ENCODE data around the gene APLP2. TPM values are rescaled to one million over a fixed set of nuclear protein-coding genes. Genes with fewer than 3 reads are reported as not detected.

APLP2 gene
- total and polyA plus RNA-seq, 4 donors: 235 to 532 (median 524) TPM

- 55 to 57% methylated on average over 3 of the region's 3 CpGs for WGBS, 2 donors
- no peak for DNase-seq
- ATAC-seq (ENCODE audit: insufficient read depth, low FRiP score): no peak
- H3K4me3 ChIP-seq: no peak overlapping the region
- H3K27me3 ChIP-seq (ENCODE audit: control insufficient read depth in 3 of 3, insufficient read depth in 3 of 3, low read length in 2 of 3): no peaks in the 10 kb centered on the region
- TF ChIP-seq, protein P1, sequence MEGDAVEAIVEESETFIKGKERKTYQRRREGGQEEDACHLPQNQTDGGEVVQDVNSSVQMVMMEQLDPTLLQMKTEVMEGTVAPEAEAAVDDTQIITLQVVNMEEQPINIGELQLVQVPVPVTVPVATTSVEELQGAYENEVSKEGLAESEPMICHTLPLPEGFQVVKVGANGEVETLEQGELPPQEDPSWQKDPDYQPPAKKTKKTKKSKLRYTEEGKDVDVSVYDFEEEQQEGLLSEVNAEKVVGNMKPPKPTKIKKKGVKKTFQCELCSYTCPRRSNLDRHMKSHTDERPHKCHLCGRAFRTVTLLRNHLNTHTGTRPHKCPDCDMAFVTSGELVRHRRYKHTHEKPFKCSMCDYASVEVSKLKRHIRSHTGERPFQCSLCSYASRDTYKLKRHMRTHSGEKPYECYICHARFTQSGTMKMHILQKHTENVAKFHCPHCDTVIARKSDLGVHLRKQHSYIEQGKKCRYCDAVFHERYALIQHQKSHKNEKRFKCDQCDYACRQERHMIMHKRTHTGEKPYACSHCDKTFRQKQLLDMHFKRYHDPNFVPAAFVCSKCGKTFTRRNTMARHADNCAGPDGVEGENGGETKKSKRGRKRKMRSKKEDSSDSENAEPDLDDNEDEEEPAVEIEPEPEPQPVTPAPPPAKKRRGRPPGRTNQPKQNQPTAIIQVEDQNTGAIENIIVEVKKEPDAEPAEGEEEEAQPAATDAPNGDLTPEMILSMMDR (IDR thresholded peaks at IDR 0.05; ENCODE audit: control extremely low read depth, extremely low read depth): no peak
- H3K36me3 ChIP-seq (ENCODE audit: control insufficient read depth in 4 of 4, insufficient read depth in 4 of 4, low read length in 4 of 4): no peaks in the 10 kb centered on the region
- no peak overlapping the region for H3K27ac ChIP-seq (ENCODE audit: low read depth in 1 of 2, low read length in 1 of 2)
- no peaks in the 10 kb centered on the region for H3K9me3 ChIP-seq (ENCODE audit: control insufficient read depth in 4 of 4, insufficient read depth in 3 of 4, low read length in 3 of 4)
- no peak overlapping the region for H3K9ac ChIP-seq (ENCODE audit: insufficient read depth in 1 of 2, low read length in 2 of 2)
- no peaks in the 10 kb centered on the region for H3K4me1 ChIP-seq (ENCODE audit: control insufficient read depth in 5 of 5, insufficient read depth in 5 of 5, low read length in 5 of 5)
These were observed 40.6 kb upstream of the APLP2 start for GRCh38 chr11:130029137-130029536.

DNA sequence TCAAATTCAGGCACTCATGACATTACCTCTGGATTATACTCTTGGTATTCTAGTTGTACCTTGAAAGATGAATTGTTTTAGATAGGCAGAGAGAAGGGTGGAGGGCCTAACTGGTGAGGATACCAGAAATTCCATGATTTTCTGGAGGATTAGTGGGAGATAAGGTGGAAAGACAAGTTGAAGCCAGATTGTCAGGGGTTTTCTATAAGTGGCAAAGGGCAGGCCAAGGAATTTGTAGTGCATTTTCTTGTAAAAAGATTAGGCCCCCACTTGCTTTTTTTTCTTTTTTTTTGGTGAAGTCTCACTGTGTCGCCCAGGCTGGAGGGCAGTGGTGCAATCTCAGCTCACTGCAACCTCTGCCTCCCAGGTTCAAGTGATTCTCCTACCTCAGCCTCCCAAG is 38.6 kb upstream of the APLP2 start:
- TF ChIP-seq, protein P1 (IDR thresholded peaks at IDR 0.05; ENCODE audit: control extremely low read depth, extremely low read depth): no peak
- no peak overlapping the region for H3K9ac ChIP-seq (ENCODE audit: insufficient read depth in 1 of 2, low read length in 2 of 2)
- H3K36me3 ChIP-seq (ENCODE audit: control insufficient read depth in 4 of 4, insufficient read depth in 4 of 4, low read length in 4 of 4): no peaks in the 10 kb centered on the region
- no peak overlapping the region for H3K4me3 ChIP-seq
- H3K27ac ChIP-seq (ENCODE audit: low read depth in 1 of 2, low read length in 1 of 2): no peak overlapping the region
- WGBS, 2 donors: 73 to 91% methylated on average over 1 of the region's 1 CpG
- H3K9me3 ChIP-seq (ENCODE audit: control insufficient read depth in 4 of 4, insufficient read depth in 3 of 4, low read length in 3 of 4): no peaks in the 10 kb centered on the region
- H3K27me3 ChIP-seq (ENCODE audit: control insufficient read depth in 3 of 3, insufficient read depth in 3 of 3, low read length in 2 of 3): no peaks in the 10 kb centered on the region
- DNase-seq: no peak
- no peaks in the 10 kb centered on the region for H3K4me1 ChIP-seq (ENCODE audit: control insufficient read depth in 5 of 5, insufficient read depth in 5 of 5, low read length in 5 of 5)
- ATAC-seq (ENCODE audit: insufficient read depth, low FRiP score): no peak

DNA sequence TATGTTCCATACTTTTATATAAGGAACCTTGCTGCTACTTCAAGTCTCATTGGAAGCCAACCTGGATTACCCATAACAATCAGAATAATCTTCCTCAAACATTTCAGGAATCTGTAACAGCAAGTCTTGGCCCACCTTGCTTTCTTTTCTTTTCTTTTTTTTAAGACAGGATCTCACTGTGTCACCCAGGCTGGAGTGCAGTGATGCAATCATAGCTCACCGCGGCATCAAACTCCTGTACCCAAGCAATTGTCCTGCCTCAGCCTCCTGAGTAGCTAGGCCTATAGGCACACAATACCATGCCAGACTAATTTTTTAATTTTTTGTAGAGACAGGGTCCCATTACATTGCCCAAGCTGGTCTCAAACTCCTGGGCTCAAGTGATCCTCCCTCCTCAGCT is 37.7 kb upstream of the APLP2 start:
- H3K27me3 ChIP-seq (ENCODE audit: control insufficient read depth in 3 of 3, insufficient read depth in 3 of 3, low read length in 2 of 3): no peaks in the 10 kb centered on the region
- no peaks in the 10 kb centered on the region for H3K4me1 ChIP-seq (ENCODE audit: control insufficient read depth in 5 of 5, insufficient read depth in 5 of 5, low read length in 5 of 5)
- TF ChIP-seq, protein P1 (IDR thresholded peaks at IDR 0.05; ENCODE audit: control extremely low read depth, extremely low read depth): no peak
- DNase-seq: no peak
- H3K9ac ChIP-seq (ENCODE audit: insufficient read depth in 1 of 2, low read length in 2 of 2): no peak overlapping the region
- H3K27ac ChIP-seq (ENCODE audit: low read depth in 1 of 2, low read length in 1 of 2): no peak overlapping the region
- H3K4me3 ChIP-seq: no peak overlapping the region
- no peaks in the 10 kb centered on the region for H3K9me3 ChIP-seq (ENCODE audit: control insufficient read depth in 4 of 4, insufficient read depth in 3 of 4, low read length in 3 of 4)
- no peaks in the 10 kb centered on the region for H3K36me3 ChIP-seq (ENCODE audit: control insufficient read depth in 4 of 4, insufficient read depth in 4 of 4, low read length in 4 of 4)
- 69 to 76% methylated on average over 2 of the region's 2 CpGs for WGBS, 2 donors
- ATAC-seq (ENCODE audit: insufficient read depth, low FRiP score): no peak

GRCh38 chr11:130032931-130033330 is 36.8 kb upstream of the APLP2 start:
- H3K27me3 ChIP-seq (ENCODE audit: control insufficient read depth in 3 of 3, insufficient read depth in 3 of 3, low read length in 2 of 3): no peaks in the 10 kb centered on the region
- H3K9ac ChIP-seq (ENCODE audit: insufficient read depth in 1 of 2, low read length in 2 of 2): no peak overlapping the region
- no peak for DNase-seq
- no peaks in the 10 kb centered on the region for H3K4me1 ChIP-seq (ENCODE audit: control insufficient read depth in 5 of 5, insufficient read depth in 5 of 5, low read length in 5 of 5)
- TF ChIP-seq, protein P1 (IDR thresholded peaks at IDR 0.05; ENCODE audit: control extremely low read depth, extremely low read depth): no peak
- 93 to 97% methylated on average over 44 of the region's 44 CpGs for WGBS, 2 donors
- no peaks in the 10 kb centered on the region for H3K36me3 ChIP-seq (ENCODE audit: control insufficient read depth in 4 of 4, insufficient read depth in 4 of 4, low read length in 4 of 4)
- no peak overlapping the region for H3K4me3 ChIP-seq
- no peaks in the 10 kb centered on the region for H3K9me3 ChIP-seq (ENCODE audit: control insufficient read depth in 4 of 4, insufficient read depth in 3 of 4, low read length in 3 of 4)
- ATAC-seq (ENCODE audit: insufficient read depth, low FRiP score): no peak
- H3K27ac ChIP-seq (ENCODE audit: low read depth in 1 of 2, low read length in 1 of 2): no peak overlapping the region
